Activated T-cell treated with anti-CD3 and anti-CD28 coated beads, Interleukin-2, amount 50 U/mL, for 48 hours (primary cell): ENCODE results near the gene SCN9A.
"Not testable (repeated sequence)": the region's sequence is repeated elsewhere in the genome, so short reads cannot be mapped to it uniquely, and the experiment has no call there.

Experiments used
- DNase-seq, 2 experiments: peaks; one replicate each; pipeline ENCODE4 v3.0.0-alpha.2; 2020

Gene SCN9A

DNA sequence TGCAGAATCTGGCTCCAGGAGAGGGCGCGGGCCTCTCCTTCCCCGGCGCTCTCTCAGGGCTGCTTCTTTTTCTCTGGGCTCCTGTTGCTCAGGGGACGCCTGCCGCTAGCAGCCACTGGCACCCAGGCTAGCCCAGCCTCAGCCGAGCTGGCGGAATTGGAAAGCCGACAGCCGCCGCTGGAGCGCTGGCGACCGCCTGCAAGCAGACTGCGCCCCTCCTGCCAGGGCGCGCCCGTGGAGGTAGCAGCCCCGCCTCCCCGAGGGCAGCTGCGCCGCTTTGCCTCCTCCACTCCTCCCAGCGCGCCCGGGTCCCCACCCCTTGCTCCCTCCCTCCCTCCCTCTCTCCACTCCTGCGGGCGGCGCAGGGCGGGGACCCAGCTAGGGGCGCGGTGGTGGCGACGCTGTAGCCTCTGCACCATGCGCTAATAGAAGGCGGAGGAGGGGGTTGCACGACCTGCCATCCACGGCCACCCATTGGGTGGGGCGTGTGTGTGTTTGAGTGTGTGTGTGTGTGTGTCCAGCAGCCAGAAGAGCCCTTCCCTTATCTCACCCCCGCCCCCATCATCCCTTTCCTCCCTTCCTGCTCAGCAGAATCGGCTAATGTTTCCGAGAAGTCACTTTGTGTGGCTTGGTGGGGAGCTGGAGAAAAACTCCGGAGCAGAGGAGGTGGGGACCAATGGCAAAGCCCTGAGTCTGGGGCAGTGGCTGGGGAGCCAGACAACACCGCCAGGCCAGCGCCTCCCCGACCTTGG lies at the start of gene SCN9A:
Gene SCN9A (minus strand): TSS at position 209 of the 752 bp plus-strand sequence. CDS start 64,188 bp downstream, outside the sequence.
- DNase-seq, result peak; percentile 34 to 53

DNA sequence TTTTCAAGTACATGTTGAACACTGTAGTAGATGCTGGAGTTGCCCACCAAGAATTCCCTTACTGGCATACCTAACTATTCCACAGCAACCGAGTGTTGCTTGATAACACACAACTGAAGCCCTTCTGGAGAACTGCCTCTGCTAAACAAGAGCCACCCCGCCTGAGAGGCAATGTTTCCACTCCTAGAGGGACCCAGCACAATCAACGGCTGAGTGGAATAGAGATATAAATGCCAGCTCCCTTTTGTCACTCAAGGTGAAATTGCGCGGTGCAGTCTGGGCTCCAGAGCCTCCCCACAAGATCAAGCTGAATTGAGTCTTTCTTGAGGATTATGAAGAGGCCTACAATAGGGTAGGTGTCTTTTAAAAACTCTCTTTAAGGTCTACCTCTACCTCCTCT lies 49.1 kb upstream of the SCN9A start:
- no peak for DNase-seq

DNA sequence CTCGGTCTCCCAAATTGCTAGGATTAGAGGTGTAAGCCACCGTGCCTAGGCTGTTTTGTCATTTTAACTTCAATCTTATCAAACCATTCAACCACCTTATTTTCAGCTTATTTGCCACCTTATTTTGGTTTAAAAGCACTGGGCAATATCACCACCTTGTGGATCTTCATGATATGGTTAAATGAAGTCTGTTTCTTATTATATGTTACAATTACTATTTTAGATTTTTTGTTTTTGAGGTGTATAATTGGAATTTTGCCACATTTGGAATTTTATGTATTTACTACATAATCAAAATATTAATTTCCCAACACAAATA lies 43.8 kb upstream of the SCN9A start:
- no peak for DNase-seq

- no peak for DNase-seq
Observed at GRCh38 chr2:166418853-166419615, 43.3 kb upstream of the SCN9A start.

DNA sequence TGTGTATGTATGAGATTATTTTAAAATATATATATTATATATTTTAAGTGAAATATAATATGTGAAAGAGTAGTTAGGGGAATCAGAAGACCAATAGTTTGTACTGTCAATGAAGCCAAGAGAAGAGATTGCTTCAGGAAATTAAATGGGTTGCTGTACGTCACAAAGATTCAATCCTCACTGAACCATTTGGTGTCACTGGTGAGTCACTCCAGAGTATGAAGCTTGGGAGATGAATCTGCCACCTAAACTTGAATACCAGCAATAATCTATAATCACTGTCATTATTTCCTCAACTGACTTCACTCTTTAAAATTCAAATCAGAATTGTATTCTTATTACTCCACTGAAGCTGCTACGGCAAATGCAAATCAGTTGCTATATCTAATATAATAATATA lies 41.9 kb upstream of the SCN9A start:
- DNase-seq, result no peak

- DNase-seq, result no peak
Observed at GRCh38 chr2:166413255-166413654, 37.5 kb upstream of the SCN9A start.

GRCh38 chr2:166411473-166412230 lies 35.9 kb upstream of the SCN9A start:
- DNase-seq, result no peak

DNA sequence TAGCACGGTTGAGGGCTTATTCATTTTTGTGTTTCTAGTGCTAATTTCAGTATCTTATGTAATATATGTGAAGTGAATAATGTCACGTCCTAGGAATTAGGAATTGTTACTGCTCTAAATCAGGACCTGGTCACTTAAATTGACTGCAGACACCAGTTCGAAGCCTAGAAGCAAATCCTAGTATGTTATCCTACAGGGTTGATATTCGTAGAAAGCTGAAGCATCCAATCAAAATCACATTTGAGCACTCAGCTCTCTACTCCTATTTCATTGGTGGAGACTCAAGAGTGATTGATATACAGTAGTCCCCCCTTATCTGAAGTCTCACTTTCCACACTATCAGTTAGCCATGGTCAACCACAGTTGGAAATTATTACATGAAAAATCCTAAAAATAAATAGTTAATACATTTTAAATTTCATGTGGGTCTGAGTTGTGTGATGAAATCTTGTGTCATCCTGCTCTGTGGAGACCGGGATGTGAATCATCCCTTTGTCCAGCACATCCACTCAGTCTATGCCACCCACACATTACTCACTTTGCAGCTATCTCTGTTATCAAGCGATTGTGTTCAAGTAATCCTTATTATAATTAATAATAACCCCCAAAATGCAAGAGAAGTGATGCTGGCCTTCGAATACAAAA lies 35.2 kb upstream of the SCN9A start:
- no peak for DNase-seq

GRCh38 chr2:166407746-166408145 lies 32.0 kb upstream of the SCN9A start:
- not testable (repeated sequence) for DNase-seq

GRCh38 chr2:166406374-166406773 lies 30.6 kb upstream of the SCN9A start:
- DNase-seq, result no peak

DNA sequence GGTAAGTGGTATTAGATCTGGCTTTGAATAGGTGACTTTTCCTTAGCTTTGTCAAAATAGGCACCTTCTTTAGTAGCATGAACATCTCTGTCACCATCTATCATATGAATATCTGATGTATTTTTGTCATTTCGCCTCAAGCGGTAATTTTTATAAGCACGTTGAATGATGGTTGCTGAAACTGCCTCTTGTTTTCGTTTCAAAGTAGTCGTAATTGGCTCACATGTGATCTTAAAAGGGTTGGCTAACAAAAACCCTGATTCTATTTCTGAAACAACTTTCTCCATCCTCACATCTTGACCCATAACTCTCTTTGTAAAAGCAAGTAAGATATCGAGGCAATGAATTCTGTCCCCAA lies 29.8 kb upstream of the SCN9A start:
- no peak for DNase-seq

DNA sequence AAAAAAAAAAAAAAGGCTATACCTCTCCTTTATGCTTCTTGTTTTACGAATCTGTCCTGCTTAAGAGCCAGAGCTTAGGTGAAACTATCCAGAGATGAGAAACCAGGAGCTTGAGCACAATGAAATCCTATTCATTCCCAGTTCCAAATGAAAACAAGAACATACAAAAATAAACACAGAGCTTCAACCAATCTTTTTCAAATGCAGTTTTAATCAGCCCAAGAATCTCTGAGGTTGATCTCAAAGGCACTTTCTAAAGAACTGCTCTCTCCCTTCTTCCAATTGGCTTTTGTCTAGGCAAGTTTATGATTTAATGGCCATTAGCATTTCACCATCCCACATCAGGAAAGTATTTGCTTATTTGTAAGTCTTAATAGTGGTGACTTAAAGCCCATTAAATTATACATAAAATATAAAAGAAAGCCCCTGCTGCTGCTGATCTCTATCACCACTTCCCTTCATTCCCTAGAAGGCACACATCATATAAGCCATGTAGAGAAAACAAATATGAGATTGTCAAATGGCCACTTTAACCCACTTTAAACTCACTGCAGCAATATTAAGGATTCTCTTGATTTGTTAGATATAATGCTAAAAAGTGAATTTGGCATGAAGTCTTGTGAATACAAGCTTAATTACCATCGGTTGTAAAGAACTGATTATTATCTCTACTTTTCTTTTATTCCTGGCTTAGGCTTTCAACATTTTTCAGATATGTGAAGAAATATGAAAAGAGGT lies 29.3 kb upstream of the SCN9A start:
- DNase-seq, result no peak

GRCh38 chr2:166394245-166394644 lies 18.5 kb upstream of the SCN9A start:
- DNase-seq, result no peak

DNA sequence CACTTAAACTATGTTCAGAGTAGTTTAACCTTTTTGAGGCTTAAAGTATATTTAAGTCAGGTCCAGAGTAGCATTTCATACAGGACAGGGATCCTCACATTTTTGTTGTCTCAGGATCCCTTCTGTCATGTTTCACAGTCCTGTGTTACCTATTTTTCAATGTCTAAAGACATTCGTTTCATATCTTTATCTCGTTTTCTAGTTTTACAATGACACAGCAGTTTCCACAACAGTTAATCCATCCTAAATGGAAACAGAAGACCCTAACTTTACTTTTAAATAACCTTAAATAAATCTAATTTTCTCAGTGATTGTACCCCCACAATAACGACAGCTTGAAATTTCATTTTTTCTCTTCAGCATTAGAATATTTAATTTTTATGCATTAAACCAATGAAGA lies 17.3 kb upstream of the SCN9A start:
- DNase-seq, result no peak

GRCh38 chr2:166388481-166389070 lies 12.8 kb upstream of the SCN9A start:
- no peak for DNase-seq

DNA sequence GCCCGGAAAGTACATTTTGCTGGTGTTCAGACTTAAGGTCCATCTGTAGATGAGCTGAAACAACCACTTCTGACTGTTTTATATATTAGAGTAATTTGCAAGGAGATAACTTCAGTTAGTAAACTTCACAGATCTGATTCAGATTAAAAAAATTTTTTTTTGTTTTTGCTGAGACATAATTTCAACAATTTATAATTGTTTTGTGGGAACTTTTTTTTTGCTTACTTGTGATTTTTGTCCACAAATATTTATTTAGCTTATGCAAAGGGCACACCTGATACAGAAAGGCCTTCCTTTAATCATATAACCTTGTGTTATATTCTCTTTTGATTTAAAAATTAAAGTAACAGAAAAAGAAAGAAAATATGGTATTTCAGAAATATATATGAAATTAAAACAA lies 9.6 kb upstream of the SCN9A start:
- DNase-seq, result no peak

GRCh38 chr2:166384774-166385173 lies 9.0 kb upstream of the SCN9A start:
- no peak for DNase-seq

- DNase-seq, result no peak
Observed at GRCh38 chr2:166382448-166382847, 6.7 kb upstream of the SCN9A start.

DNA sequence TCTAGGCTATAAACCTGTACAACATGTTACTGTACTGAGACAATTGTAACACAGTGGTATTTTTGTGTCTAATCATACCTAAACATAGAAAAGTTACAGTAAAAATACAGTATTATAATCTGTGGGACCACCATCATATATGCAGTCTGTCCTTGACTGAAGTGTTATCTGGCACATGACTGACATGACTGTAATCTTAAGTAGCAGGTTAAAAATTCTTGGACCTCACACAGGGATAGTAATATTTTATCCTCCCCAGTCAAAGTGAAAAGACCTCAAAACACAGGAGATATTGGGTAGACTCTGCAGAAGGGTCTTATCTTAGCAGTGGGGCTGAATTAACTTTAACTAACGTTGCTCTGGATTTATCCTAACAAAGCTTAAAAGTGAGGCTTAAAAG lies 4.9 kb upstream of the SCN9A start:
- DNase-seq, result no peak

DNA sequence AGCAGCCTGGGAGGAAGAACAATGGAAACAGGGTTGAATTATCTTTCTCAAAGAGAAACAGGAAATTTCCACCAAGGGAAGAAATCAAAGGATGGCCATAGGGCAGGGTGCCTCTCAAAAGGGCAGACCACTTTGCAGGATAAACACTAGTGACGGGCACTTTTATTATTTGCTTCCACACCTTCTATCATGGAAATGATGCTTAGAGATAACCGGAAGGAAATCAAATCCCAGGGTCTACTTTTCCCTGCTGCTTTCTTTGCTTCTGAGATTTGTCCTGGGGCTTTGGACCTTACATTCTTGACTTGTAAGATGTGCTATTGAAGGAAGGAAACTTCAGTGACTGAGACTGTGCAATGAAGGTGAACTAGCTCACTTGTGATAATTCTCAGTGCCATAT lies 1.1 kb upstream of the SCN9A start:
- DNase-seq, result no peak

DNA sequence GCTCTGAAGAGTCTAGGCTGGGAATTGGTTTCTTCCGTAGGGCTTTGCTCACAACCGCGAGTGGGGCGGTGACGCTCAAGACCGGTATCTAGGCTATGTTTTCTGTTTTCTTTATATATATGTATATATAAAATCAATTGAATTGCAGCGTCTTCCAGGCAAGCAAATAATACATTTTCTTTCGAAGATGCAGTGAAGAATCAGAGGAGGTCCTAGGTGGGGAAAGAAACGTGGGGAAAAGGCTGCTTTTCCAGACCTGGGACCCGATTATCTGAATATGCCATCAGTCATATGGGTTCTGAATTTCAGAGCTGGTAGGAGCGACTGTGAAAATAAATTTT lies 714 bp upstream of the SCN9A start:
- no peak for DNase-seq

DNA sequence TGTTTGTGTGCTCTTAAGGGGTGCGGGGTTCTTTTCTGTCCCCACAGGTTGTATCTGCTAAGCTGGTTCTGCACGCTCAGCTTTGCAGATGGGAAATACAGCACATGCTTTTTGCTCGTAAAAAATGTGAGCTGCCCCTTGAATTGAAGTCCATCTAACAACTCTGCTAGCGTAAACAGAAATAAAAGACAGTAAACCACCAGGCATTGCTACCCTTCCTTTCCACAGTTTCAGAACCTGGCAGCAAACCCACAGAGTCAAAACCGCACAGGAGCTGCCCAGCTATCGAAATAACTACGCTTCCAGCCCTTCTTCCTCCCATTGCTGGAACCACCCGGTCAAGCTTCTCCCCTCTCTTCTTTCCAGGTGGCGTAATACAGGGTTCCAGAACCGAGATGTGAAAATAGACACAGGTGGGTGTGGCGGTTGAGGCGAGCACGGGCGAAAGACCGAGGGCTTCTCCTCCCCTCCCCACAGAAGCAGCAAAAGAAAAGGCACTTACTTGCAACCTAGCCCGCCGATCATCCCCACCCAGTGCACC lies 479 bp downstream of the SCN9A start:
- no peak for DNase-seq
